Lower leg skin (tissue), 4 donors: ENCODE measurements around the gene MED27. TPM values are rescaled to one million over a fixed set of nuclear protein-coding genes. Genes with fewer than 3 reads are reported as not detected.

ENCODE experiments used
- DNase-seq, 2 donors: peaks; one replicate each; pipeline ENCODE4 v3.0.0-alpha.2; 2019; ENCODE audit warnings: low spot score in 2 of 2
- H3K4me3 ChIP-seq: fragments of 200-600 bp; sonication (generic); 2 replicates; pipeline ENCODE4 v1.5.1; 2017; ENCODE audit warnings: mild to moderate bottlenecking, low read depth; ENCODE audit not compliant: poor library complexity, severe bottlenecking
- POLR2A ChIP-seq, 2 donors: fragments of 450-650 bp; IDR thresholded peaks; one replicate each; pipeline ENCODE4 v1.6.1; 2016 to 2017; ENCODE audit warnings: antibody characterized with exemption in 2 of 2, mild to moderate bottlenecking in 1 of 2, moderate library complexity in 1 of 2
- WGBS, 2 donors: methylation state at CpG; one replicate each; pipeline ENCODE4 v1.1.5; 2018; 5-methylcytosine and 5-hydroxymethylcytosine counted together
- intact Hi-C: fragments of 100-400 bp; cut with DNase I; formaldehyde crosslinking; loops from one replicate; pipeline ENCODE4 v1.15.0; 2023; ENCODE audit warnings: low total_unique reads
- total RNA-seq, 4 donors: library from RNA; depleted of rRNA; stranded (reverse); fragments of >200 nt; gene quantifications; one replicate each; pipeline ENCODE4 v1.1.0, GENCODE V29; 2016
- TF ChIP-seq, protein P1 (sequence below), 3 donors: fragments of 450-650 bp; IDR thresholded peaks; one replicate each; pipeline ENCODE4 v1.5.1; 2016; ENCODE audit warnings: antibody characterized with exemption in 3 of 3, mild to moderate bottlenecking in 3 of 3, moderate library complexity in 2 of 3

Gene MED27
- total RNA-seq, 4 donors from 2014 or later, result 15.4 to 20.3 (median 16.5) TPM

DNA sequence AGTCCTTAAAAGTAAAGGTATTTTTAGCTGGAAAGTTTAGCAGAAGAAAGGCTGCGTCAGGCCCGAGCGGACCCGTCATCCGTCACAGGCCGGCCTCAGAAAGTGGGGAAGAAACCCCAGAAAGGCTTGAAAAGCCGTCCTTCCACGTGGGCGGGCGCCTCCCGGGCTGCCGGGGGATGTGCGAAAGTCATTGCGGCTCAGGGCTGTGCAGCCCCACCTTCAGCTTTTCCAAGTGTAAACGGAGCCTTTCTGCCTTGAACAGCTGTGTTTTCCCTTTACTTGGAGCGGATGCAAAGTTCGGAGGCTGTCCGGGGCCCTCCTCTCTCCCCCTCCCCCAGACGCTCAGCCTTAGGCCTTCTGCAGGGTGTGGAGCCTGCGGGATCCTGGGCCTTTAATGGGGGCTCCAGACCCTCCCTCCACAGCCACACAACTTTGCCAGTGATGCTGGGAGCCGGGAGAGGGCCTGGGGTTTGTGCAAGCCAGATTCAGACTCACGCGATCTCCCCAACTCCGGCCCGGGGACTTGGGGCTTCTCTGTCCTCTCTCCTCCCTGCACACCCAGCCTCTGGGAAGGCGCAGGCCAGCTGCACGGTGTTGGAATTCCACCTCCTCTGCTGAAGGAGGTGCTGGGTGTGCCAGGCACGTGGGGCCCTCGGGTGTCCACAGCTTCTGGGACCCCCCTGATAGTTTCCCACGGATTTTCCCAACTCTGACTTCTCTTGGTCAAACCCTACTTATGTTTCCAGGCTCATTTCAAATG is 244.3 kb downstream of the MED27 start:
- DNase-seq, result no peak
- TF ChIP-seq, protein P1, sequence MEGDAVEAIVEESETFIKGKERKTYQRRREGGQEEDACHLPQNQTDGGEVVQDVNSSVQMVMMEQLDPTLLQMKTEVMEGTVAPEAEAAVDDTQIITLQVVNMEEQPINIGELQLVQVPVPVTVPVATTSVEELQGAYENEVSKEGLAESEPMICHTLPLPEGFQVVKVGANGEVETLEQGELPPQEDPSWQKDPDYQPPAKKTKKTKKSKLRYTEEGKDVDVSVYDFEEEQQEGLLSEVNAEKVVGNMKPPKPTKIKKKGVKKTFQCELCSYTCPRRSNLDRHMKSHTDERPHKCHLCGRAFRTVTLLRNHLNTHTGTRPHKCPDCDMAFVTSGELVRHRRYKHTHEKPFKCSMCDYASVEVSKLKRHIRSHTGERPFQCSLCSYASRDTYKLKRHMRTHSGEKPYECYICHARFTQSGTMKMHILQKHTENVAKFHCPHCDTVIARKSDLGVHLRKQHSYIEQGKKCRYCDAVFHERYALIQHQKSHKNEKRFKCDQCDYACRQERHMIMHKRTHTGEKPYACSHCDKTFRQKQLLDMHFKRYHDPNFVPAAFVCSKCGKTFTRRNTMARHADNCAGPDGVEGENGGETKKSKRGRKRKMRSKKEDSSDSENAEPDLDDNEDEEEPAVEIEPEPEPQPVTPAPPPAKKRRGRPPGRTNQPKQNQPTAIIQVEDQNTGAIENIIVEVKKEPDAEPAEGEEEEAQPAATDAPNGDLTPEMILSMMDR (IDR thresholded peaks at IDR 0.05), result no peak
- TF ChIP-seq POLR2A (IDR thresholded peaks at IDR 0.05), result no peak
- no peak overlapping the region for H3K4me3 ChIP-seq
- intact Hi-C loops, result no loop called here
- 33 to 37% methylated on average over 28 to 30 of the region's 30 CpGs for WGBS, 2 donors

GRCh38 chr9:131834721-131835120 is 244.9 kb downstream of the MED27 start:
- WGBS, 2 donors, result 31 to 37% methylated on average over 15 of the region's 15 CpGs
- no peak overlapping the region for H3K4me3 ChIP-seq
- DNase-seq, result no peak
- intact Hi-C loops, result no loop called here
- TF ChIP-seq, protein P1 (IDR thresholded peaks at IDR 0.05), result no peak
- TF ChIP-seq POLR2A (IDR thresholded peaks at IDR 0.05), result no peak

DNA sequence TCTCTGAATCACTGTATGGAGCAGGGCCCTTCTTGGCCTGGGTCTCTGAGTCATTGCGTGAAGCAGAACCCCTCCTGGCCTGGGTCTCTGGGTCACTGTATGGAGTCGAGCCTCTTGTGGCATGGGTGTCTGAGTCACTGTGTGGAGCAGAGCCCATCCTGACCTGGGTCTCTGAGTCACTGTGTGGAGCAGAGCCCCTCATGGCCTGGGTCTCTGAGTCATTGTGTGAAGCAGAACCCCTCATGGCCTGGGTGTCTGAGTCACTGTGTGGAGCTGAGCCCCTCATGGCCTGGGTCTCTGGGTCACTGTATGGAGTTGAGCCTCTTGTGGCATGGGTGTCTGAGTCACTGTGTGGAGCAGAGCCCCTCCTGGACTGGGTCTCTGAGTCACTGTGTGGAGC is 245.8 kb downstream of the MED27 start:
- no peak for TF ChIP-seq POLR2A (IDR thresholded peaks at IDR 0.05)
- TF ChIP-seq, protein P1 (IDR thresholded peaks at IDR 0.05), result no peak
- WGBS, 2 donors, result 77 to 91% methylated on average over 2 of the region's 2 CpGs
- no peak for DNase-seq
- H3K4me3 ChIP-seq, result no peak overlapping the region
- intact Hi-C loops, result no loop called here

DNA sequence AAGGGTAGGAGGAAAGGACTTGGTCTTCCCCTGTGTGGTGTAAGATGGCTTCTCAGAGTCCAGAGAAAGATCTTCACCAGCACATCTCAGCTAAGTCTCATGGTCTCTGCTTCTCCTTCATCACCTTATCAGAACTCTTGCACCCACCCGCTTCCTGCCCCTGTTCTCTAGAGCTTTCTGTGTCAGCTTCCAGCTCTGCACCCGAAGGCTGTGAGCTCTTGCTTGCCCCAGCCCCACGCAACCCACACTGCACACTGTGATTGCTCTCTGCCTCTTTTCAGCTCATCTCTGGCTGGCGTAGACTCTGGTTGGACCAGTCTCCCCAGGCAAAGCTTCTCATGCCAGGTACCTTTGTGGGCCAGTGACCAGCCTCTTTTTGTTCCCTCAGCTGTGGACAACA is 246.6 kb downstream of the MED27 start:
- intact Hi-C loops, result no loop called here
- no peak for TF ChIP-seq POLR2A (IDR thresholded peaks at IDR 0.05)
- TF ChIP-seq, protein P1 (IDR thresholded peaks at IDR 0.05), result no peak
- DNase-seq, result no peak
- whole genome bisulfite sequencing, 2 donors, result 69 to 89% methylated on average over 4 of the region's 4 CpGs
- H3K4me3 ChIP-seq, result no peak overlapping the region

GRCh38 chr9:131831380-131832165 is 248.1 kb downstream of the MED27 start:
- WGBS, 2 donors, result 86 to 89% methylated on average over 20 to 24 of the region's 24 CpGs
- no peak for DNase-seq
- intact Hi-C loops, result no loop called here
- H3K4me3 ChIP-seq, result no peak overlapping the region
- TF ChIP-seq POLR2A (IDR thresholded peaks at IDR 0.05), result no peak
- TF ChIP-seq, protein P1 (IDR thresholded peaks at IDR 0.05), result no peak
